Lower lobe of right lung (tissue), 2 donors: Measurements from ENCODE around the gene EMP1. TPM values are rescaled to one million over a fixed set of nuclear protein-coding genes. Genes with fewer than 3 reads are reported as not detected.

Experiments
- ATAC-seq, 2 donors: fragments of 200-7000 bp; cut with Tn5 transposase; one replicate each; pipeline ENCODE4 v1.9.1; 2020 to 2022; ENCODE audit warnings: mild to moderate bottlenecking in 2 of 2, moderate library complexity in 2 of 2
- DNase-seq: peaks from one replicate; pipeline ENCODE4 v3.0.0-alpha.2; 2020
- H3K27ac ChIP-seq: fragments of 200-600 bp; one replicate; pipeline ENCODE4 v1.8.0; 2022
- H3K27me3 ChIP-seq: fragments of 200-600 bp; one replicate; pipeline ENCODE4 v1.8.0; 2022; ENCODE audit warnings: low read depth
- H3K36me3 ChIP-seq: fragments of 200-600 bp; one replicate; pipeline ENCODE4 v1.8.0; 2022; ENCODE audit warnings: mild to moderate bottlenecking
- H3K4me1 ChIP-seq: fragments of 200-600 bp; one replicate; pipeline ENCODE4 v1.8.0; 2022
- H3K4me3 ChIP-seq: fragments of 200-600 bp; one replicate; pipeline ENCODE4 v1.8.0; 2022; ENCODE audit warnings: mild to moderate bottlenecking
- H3K9me3 ChIP-seq: fragments of 200-600 bp; one replicate; pipeline ENCODE4 v1.8.0; 2022
- CTCF ChIP-seq: fragments of 200-600 bp; IDR thresholded peaks from one replicate; pipeline ENCODE4 v1.8.0; 2022; ENCODE audit warnings: antibody characterized with exemption, mild to moderate bottlenecking
- intact Hi-C: fragments of 100-400 bp; cut with DNase I; formaldehyde crosslinking; loops from one replicate; pipeline ENCODE4 v1.11.0; 2022
- total RNA-seq: library from RNA; stranded (reverse); fragmentation: NEBNext Ultra II Directional; extraction: Animal tissue kit (Norgen Biotek cat#: 25700); gene quantifications from one replicate; pipeline ENCODE4 v1.2.1, GENCODE V29; 2021
- donor health status: DM: no; HTN: yes; CAD: no; lungs with severe emphysema.

The EMP1 gene
- total RNA-seq, 1 donor from 2014 or later: 195 TPM

GRCh38 chr12:13219320-13219719, 22.8 kb downstream of the EMP1 start:
- peaks cover 37% of the 10 kb centered on the region for H3K36me3 ChIP-seq
- peaks cover 16% of the 10 kb centered on the region for H3K4me1 ChIP-seq
- ATAC-seq: no peak
- H3K27me3 ChIP-seq: no peaks in the 10 kb centered on the region
- no peak for DNase-seq
- H3K27ac ChIP-seq: no peak overlapping the region
- H3K4me3 ChIP-seq: no peak overlapping the region
- no peaks in the 10 kb centered on the region for H3K9me3 ChIP-seq
- no peak for TF ChIP-seq CTCF
- intact Hi-C loops: no loop called here

GRCh38 chr12:13220838-13221237, 24.3 kb downstream of the EMP1 start:
- DNase-seq (no peak), ATAC-seq (no peak)
- Histone ChIP-seq H3K4me3 (no peak overlapping the region), H3K27me3 (no peaks in the 10 kb centered on the region), H3K36me3 (peaks cover 24% of the 10 kb centered on the region), H3K4me1 (peaks cover 16% of the 10 kb centered on the region), H3K27ac (no peak overlapping the region), H3K9me3 (no peaks in the 10 kb centered on the region)
- intact Hi-C loops: no loop called here
- no peak for TF ChIP-seq CTCF

GRCh38 chr12:13222076-13222475, 25.6 kb downstream of the EMP1 start:
- H3K9me3 ChIP-seq: no peaks in the 10 kb centered on the region
- intact Hi-C loops: no loop called here
- no peak overlapping the region for H3K4me3 ChIP-seq
- ATAC-seq: peak; percentile 45 to 70
- no peak for TF ChIP-seq CTCF
- peaks cover 11% of the 10 kb centered on the region for H3K36me3 ChIP-seq
- H3K27ac ChIP-seq: no peak overlapping the region
- peaks cover 16% of the 10 kb centered on the region for H3K4me1 ChIP-seq
- H3K27me3 ChIP-seq: no peaks in the 10 kb centered on the region
- no peak for DNase-seq

GRCh38 chr12:13223179-13223804, 26.8 kb downstream of the EMP1 start:
- Histone ChIP-seq H3K27ac (no peak overlapping the region), H3K4me1 (peaks cover 16% of the 10 kb centered on the region), H3K36me3 (no peaks in the 10 kb centered on the region), H3K4me3 (no peak overlapping the region), H3K9me3 (no peaks in the 10 kb centered on the region), H3K27me3 (no peaks in the 10 kb centered on the region)
- peak; percentile 6 to 24 for ATAC-seq
- intact Hi-C loops: no loop called here
- TF ChIP-seq CTCF: no peak
- DNase-seq: no peak

GRCh38 chr12:13223941-13224340, 27.4 kb downstream of the EMP1 start:
- no peak overlapping the region for H3K27ac ChIP-seq
- no peaks in the 10 kb centered on the region for H3K9me3 ChIP-seq
- no peak for TF ChIP-seq CTCF
- H3K36me3 ChIP-seq: no peaks in the 10 kb centered on the region
- H3K4me1 ChIP-seq: peaks cover 16% of the 10 kb centered on the region
- ATAC-seq (no peak), DNase-seq (no peak)
- H3K4me3 ChIP-seq: no peak overlapping the region
- H3K27me3 ChIP-seq: no peaks in the 10 kb centered on the region
- intact Hi-C loops: no loop called here
